Mucosa of descending colon (tissue), 3 donors: ENCODE data around the gene SGTA. TPM values are rescaled to one million over a fixed set of nuclear protein-coding genes. Genes with fewer than 3 reads are reported as not detected.

Experiments used
- ATAC-seq: fragments of 200-7000 bp; cut with Tn5 transposase; one replicate; pipeline ENCODE4 v1.9.1; 2020; ENCODE audit warnings: mild to moderate bottlenecking, moderate library complexity
- DNase-seq, 3 donors: peaks; one replicate each; pipeline ENCODE4 v3.0.0-alpha.2; 2020
- H3K36me3 ChIP-seq: fragments of 200-600 bp; one replicate; pipeline ENCODE4 v1.8.0; 2021; ENCODE audit warnings: low read depth, mild to moderate bottlenecking
- H3K4me1 ChIP-seq: fragments of 200-600 bp; one replicate; pipeline ENCODE4 v1.8.0; 2021; ENCODE audit warnings: low read depth, mild to moderate bottlenecking
- H3K4me3 ChIP-seq: fragments of 200-600 bp; one replicate; pipeline ENCODE4 v1.8.0; 2021; ENCODE audit warnings: mild to moderate bottlenecking
- H3K9me3 ChIP-seq: fragments of 200-600 bp; one replicate; pipeline ENCODE4 v1.8.0; 2021; ENCODE audit warnings: mild to moderate bottlenecking
- CTCF ChIP-seq: fragments of 200-600 bp; IDR thresholded peaks from one replicate; pipeline ENCODE4 v1.8.0; 2022; ENCODE audit warnings: antibody characterized with exemption, mild to moderate bottlenecking
- intact Hi-C, 2 donors: fragments of 100-400 bp; cut with DNase I in 1 of 2; cut with micrococcal nuclease in 1 of 2; formaldehyde crosslinking; loops; one replicate each; pipeline versions ENCODE4 v1.11.0 to v1.11.1; 2022; cut with DNase I, micrococcal nuclease
- total RNA-seq, 3 donors: library from RNA; stranded (reverse); fragmentation: NEBNext Ultra II Directional in 2 of 3; extraction: Animal tissue kit (Norgen Biotek cat#: 25700) in 2 of 3; gene quantifications; one replicate each; pipeline versions ENCODE4 v1.2.1 to v1.2.4, GENCODE V29; 2021 to 2023
- donor health status: DM: no; HTN: no; CAD: no; lungs with moderate emphysema.
- donor health status: DM: no; HTN: no; CAD: no.
- donor health status: DM: no; HTN: yes; CAD: no.

Gene SGTA
- total RNA-seq, 3 donors from 2014 or later = 37.7 to 52.7 (median 48.9) TPM

DNA sequence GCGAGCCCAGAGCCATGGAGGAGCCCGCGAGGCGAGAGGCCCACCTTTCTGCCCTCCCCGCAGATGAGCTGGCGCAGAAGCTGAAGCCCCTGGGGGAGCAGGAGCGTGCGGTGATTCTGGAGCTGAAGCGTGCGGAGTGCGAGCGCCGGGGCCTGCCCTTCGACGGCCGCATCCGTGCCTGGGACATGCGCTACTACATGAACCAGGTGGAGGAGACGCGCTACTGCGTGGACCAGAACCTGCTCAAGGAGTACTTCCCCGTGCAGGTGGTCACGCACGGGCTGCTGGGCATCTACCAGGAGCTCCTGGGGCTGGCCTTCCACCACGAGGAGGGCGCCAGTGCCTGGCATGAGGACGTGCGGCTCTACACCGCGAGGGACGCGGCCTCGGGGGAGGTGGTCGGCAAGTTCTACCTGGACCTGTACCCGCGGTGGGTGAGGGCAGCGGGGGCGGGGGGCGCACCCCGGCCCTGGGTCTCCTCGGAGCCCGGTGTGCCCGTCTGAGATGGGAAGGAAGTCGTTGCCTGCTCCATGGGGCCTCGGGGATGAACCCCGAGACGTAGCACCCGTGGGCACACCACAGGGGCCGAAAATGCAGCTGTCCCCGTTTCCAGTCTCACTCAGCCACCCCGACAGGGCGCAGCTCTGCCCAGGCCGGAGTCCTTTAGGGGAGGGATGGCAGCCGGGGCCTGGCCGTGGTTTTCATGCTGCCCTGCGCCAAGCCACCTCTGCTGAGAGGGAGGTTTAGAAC is 24.5 kb upstream of the SGTA start:
- Histone ChIP-seq H3K9me3 (no peaks in the 10 kb centered on the region), H3K4me1 (peaks cover 16% of the 10 kb centered on the region), H3K36me3 (no peaks in the 10 kb centered on the region), H3K4me3 (no peak overlapping the region)
- intact Hi-C loops = no loop called here
- TF ChIP-seq CTCF = no peak
- DNase-seq (no peak), ATAC-seq (no peak)

DNA sequence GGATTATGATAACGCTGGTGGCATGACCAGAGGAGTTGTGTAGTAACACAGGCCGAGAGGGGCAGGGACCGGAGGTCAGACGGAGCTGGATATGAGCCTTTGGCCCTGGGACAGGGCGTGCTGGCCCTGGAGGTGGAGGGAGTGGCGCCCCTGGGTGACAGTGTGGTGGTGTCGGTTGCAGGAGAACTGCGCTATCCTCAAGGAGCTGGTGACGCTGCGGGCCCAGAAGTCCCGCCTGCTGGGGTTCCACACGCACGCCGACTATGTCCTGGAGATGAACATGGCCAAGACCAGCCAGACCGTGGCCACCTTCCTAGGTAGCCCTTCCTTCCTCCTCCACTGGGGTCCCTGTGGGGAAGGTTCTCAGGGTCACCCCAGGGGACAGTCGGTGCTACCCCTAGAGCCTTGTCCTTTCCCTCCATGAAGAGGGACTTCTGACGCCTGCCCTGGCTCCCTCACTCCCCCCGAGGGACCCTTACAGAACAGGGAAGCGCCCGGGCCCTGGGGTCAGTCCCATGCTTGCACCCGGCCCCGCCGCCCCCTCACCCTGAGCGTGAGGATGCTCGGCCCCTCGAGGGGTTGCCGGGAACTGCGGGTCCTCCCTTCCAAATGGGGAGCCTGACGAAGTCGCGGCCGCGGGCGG is 23.8 kb upstream of the SGTA start:
- no peak overlapping the region for H3K4me3 ChIP-seq
- intact Hi-C loops = no loop called here
- peaks cover 9% of the 10 kb centered on the region for H3K4me1 ChIP-seq
- no peaks in the 10 kb centered on the region for H3K9me3 ChIP-seq
- no peak for TF ChIP-seq CTCF
- ATAC-seq (no peak), DNase-seq (no peak)
- H3K36me3 ChIP-seq = no peaks in the 10 kb centered on the region

DNA sequence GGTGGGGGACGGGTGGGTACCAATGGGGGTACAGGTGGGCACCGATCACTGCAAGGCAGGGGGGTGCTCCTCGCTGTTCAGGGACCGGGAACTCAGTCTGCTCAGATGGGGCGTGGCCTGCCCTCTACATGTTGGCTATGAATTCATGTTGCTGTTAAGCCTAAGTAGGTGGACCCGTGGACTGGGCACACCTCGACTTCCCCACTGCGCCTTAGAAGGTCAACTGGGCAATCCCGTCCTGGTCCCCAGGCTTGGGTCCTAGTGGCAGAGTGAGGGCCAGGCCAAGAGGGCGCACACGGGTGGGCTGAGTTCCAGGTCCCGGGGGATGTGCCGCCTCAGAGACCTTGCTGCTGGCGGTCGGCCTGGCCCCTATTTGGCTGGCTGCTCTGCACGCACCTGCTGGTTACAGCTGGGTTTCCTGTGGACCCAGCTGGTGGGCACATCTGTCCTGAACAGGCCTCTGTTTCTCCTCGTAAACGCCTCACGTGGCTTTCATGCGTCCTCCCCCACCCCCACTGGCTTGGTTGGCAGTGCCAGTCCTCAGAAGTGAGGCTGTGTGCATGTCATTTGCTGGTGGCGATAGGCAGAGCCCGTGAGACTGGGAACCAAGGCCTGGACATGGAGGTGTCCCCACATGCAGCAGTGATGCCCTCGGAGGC is 23.0 kb upstream of the SGTA start:
- peak in 1 of 3 donors; percentile 43 for DNase-seq
- Histone ChIP-seq H3K4me3 (no peak overlapping the region), H3K4me1 (peaks cover 5% of the 10 kb centered on the region), H3K9me3 (no peaks in the 10 kb centered on the region), H3K36me3 (no peaks in the 10 kb centered on the region)
- ATAC-seq = no peak
- intact Hi-C loops = no loop called here
- no peak for TF ChIP-seq CTCF

- intact Hi-C loops = no loop called here
- H3K9me3 ChIP-seq = no peaks in the 10 kb centered on the region
- no peaks in the 10 kb centered on the region for H3K36me3 ChIP-seq
- H3K4me1 ChIP-seq = no peaks in the 10 kb centered on the region
- no peak for TF ChIP-seq CTCF
- DNase-seq (no peak), ATAC-seq (no peak)
- no peak overlapping the region for H3K4me3 ChIP-seq
Measured at GRCh38 chr19:2805261-2805900, 22.3 kb upstream of the SGTA start.

DNA sequence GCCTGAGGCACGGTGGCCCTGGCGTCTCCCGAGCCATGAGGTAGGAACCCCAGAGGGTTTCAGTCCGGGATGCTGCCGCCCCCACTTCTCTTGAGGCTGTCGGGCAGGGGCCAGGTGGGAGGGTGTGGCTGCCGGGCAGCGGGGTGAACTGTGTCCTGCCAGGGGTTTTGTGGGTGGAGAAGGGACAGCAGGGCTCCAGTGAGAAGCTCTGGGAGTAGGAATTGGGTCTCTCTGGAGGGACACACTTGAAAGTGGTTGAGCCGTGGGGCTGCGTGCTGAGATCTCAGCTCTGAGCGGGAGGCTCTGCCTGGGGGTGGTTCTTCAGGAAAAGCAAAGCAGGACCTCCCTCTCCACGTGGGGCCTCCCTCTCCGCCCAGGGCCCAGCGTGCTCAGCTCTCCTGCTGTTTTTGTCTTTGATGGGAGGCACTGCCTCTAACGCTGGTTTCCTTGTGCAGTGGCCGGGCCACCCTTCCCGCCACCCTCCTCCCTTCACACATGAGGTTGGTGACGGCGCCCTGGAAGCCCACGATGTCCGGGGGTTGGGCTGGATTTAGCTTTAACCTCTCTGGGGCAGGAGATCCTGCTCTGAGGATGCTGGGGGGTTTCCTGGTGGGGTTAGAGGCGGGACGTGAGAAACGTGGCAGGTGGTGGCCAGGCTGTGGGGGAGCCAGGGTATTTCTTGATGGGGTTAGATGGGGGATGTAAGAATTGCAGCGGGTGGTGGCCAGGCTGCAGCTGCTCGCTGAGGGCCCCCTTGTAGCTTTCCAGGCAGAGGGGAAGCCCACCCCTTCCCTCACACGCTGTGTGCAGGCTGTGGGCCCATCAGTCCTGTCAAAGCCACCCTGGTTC is 21.3 kb upstream of the SGTA start:
- no peak for TF ChIP-seq CTCF
- ATAC-seq (no peak), DNase-seq (no peak)
- Histone ChIP-seq H3K36me3 (no peaks in the 10 kb centered on the region), H3K4me3 (no peak overlapping the region), H3K9me3 (no peaks in the 10 kb centered on the region), H3K4me1 (no peaks in the 10 kb centered on the region)
- intact Hi-C loops = no loop called here
